ENCODE measurements around the gene IGSF3.

Gene IGSF3

DNA sequence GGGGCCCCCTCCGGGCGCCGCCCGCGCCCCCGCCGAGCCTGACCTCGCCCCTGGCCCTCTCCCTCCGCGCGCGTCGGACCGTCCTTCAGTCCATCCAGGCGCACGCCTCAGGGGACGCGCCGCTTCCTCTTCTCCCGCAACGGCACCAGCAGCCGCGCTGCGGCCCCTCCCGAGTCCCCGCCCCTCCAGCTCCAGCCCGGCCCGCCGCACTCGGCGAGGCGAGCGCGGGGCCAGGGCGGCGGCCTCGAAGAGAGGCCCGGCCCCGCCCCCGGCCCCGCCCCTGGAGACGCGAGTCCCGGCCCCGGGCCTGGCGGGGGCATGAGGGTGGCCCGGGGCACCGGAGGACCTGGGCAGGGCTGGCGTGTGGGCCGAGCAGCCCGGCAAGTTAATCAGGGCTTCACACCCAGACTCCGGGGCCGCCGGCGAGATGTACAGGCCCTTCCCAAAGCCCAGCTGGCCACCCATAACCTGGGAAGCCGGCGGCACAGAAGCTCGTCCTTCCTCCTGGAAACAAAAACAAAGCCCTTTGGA, at the start of gene IGSF3:
Gene IGSF3 (minus strand): TSS at position 159 of the 531 bp plus-strand sequence. CDS start 1,407 bp downstream, outside the sequence.
- DNase-seq: peak in 1 of 2 experiments; percentile 2

DNA sequence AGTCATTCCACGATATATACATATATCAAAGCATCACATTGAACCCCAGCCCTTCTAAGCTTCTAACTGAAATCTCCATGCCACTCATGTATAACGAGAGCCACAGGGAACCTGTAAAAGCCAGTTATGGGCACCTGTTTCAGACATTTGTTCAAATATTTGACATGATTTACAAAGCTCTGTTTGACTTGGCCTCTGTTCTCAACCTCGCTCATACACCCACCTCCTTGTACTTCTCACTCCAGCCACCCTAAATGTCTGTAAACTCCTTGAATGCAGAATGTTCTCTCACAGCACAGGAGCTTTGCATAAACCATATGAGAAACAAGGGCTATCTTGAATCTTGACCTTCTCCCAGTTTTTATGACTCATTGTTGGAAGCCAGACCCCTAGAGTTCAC, 49.8 kb upstream of the IGSF3 start:
- DNase-seq: no peak

DNA sequence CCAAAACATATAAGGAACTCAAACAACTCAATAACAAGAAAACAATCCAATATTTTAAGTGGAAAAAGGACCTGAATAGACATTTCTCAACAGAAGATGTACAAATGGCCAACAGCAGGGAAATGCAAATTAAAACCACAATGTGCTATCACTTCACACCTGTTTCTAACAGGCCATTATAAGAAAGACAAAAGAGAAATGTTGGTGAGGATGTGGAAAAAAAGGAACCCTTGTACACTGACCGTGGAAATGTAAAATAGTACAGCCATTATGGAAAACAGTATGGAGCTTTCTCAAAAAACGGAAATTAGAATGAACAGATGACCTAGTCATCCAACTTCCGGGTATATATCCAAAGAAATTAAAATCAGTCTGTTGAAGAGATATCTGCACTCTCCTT, 48.9 kb upstream of the IGSF3 start:
- no peak for DNase-seq

DNA sequence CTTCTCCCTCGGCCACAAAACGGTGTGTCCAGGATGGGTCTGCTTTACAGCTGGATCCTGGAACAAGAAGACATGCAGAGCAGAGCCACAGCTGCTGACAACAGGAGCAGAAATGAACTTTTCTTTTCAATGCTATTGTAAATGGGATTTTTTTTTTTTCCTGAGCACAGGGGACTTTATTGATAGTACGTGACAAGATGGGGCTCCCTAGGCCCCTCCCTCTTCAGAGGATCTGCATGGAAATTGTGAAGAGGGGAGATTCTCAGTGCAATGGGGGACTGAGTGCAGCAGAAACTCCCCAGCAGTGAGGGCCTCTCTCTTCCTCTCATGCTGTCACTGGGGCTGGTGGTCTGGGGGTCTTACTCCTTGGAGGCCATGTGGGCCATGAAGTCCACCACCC, 45.9 kb upstream of the IGSF3 start:
- DNase-seq: no peak

DNA sequence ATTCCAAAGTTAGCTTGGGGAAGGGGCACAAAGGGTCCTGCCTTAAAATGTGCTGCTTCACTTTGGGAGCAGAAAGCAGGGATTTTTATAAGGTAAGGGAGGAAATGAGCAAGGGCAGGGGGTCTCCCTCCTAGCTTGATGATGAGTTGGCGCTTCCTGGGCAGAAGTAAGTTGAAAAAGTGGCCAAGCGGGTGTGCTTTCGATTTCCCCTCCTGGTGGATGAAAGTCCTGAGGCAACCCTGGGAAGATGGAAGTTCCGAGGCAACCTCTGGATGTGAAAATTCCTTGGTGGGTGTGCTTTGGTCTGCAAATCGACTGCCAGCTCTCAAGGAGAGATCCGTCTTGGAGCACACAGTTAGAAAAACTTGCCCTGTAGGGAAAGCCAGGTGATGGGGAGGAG, 45.0 kb upstream of the IGSF3 start:
- no peak for DNase-seq

DNA sequence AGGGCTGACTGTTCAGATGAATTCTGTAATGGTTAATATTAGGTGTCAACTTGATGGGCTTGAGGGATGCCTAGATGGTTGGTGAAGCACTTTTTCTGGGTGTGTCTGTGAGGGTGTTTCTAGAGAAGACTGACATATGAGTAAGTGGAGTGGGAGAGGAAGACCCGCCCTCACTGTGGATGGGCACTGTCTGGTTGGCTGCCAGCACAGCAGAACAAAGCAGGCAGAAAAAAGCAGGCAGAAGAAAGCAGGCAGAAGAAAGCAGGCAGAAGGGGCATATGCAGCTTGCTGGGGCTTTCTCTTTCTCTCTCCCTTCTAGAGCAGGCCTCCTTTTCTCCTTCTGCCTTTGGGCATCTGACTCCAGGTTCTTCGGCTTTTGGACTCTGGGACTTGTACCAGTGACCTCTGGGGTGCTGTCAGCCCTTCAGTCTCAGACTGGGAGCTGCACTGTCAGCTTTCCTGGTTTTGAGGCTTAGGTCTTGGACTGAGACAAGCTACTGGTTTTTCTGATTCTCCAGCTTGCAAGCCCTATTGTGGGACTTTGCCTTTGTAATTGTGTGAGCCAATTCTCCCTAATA, 43.8 kb upstream of the IGSF3 start:
- no peak for DNase-seq

DNA sequence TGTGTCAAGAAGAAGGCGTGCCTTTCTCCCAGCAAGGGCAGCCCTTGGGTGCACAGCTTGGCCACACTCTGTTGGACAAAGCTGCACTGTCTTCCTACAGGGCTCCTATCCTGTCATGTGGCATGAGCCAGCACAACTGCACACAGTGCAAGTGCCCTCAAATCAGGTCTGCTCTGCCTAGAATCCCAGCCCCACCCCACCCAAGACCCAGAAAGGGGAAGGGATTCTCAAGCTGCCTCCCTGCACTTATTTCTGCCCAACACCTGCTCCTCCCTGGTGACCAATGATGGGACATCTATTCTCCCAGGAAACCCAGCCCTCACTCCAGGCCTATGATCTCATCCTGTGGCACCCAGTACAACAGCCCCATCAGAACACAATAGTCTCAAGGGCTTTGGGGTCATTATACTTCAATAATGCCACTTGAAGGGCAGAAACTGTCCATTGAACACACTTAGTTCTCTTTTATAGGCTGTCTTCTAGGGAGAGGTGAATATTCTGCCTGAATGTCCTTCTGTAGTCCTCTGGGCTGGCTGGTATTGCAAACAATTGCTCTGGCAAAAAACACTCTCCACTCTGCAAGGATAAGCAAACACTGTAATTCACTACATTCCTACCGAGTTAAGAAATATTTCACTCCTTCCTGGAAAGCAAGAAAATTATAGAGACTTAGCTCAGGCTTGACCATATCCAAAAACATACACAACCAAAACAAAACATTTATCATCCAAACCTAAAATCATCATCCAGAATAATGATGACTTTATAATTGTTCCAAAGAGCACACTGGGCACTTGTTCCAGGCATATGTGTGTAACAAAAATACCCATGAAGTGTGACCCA, 43.1 kb upstream of the IGSF3 start:
- DNase-seq: no peak

DNA sequence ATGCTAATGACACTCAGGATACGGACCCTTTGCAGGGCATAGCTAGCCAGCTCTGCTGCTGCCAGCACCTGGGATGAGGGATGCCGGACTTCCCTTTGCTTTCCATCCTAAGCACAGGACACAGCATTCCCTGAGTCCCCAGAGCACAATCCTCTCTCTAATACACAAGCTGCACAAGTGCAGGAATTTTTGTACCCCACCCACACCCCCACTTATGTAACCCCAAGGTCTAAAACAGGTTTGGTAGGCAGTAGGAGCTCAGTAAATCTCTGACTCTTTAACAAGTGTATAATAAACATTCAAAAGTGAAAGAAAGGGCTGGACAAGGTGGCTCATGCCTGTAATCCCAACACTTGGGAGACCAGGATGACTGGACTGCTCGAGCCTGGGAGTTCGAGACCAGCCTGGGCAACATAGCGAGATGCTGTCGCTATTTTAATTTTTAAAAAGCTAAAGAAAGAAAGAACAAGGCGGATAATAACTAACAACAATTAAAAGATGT, 42.2 kb upstream of the IGSF3 start:
- no peak for DNase-seq

DNA sequence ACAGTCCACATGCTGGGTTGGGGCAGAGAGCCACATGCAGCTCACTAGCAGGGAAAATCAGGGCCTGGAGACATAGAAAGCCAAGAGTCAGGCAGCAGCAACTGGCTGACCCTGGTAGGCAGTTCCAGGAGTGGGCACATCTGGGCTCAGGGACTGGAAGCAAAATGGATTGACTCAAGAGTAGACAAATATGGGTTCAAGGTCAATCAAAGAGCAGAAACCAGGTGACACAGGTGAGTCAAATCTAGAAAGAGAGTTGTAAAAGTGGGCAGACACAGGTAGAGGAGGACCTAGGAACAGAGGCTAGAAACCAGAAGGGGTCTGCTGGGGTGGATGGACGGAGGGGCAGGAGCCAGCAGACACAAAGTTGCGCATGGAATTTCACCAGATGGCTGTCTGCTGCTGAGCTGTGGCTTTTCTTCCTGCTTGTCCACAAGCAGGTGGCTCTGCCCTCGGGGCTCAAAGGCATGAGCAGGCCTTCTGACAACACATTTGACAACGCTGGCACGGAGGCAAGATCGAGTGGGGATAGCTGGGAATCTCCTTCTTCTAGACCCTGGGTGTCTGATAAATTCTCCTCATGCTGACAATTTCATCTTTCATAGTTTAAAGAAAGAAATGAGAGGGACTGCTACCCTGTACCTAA, 40.8 kb upstream of the IGSF3 start:
- no peak for DNase-seq

DNA sequence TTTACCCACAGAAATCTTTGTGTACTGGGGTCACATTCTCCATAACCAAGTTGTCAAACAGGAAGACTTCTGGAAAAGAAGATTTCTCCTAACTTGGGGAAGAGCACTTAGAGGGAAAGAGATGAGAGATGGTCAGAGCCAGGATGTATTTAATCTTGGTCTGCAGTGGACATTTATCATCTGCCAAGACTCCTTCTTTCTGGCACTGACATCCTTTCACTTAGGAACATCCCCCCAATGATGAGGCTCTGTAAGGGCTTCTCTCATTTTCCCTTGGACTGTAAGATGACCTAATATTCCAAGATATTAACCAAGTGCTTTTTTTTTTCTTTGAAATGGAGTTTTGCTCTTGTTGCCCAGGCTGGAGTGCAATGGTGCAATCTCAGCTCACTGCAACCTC, 39.3 kb upstream of the IGSF3 start:
- no peak for DNase-seq

DNA sequence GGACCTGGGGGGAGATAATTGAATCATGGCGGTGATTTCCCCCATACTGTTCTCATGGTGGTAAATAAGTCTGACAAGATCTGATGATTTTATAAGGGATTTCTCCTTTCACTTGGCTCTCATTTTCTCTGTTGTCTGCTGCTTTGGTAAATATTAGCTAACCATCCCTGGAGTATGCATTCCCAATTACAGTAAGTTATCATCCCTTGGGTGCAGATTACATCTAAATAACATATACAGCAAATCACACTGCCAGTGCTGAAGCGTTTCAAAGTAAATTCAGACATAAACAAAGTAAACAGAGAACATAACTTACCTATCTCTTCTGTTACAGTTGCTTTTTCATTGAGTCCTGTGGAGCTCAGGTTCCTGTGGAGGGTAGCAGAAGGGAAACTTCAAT, 38.6 kb upstream of the IGSF3 start:
- DNase-seq: no peak

DNA sequence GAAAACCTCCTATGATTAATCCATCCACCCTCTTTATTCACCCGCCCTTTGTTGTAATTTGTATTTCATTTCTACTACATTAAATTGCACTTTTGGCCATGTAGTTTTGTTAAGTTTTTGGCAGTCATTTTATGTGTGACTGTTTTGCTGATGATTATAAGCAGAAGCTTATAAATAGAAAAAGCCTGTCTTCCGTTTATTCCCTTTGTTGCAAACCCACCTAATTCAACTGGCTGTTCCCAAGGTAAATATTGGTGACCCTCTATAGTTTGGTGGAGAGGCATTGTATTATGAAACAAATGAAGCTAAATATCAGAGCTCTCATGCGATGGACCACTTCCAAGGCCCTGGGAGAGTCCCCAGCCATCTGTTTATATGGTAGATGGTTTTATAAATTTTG, 36.7 kb upstream of the IGSF3 start:
- no peak for DNase-seq

DNA sequence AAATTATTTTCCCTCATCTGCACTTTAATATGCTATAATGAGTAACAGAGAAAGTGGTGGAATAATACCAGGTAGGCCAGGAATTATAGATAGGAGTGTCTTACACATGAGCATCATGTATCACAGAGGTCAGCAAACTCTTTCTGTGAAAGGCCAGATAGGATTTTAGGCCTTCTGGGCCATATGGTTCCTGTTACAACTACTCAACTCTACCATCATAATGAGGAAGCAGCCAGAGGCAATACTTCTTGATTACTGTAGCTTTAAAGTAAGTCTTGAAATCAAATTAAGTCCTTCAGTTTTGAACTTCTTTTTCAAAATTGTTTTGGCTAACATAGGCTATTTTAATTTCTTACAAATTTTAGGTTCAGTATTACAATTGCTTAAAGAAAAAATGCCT, 32.1 kb upstream of the IGSF3 start:
- no peak for DNase-seq

DNA sequence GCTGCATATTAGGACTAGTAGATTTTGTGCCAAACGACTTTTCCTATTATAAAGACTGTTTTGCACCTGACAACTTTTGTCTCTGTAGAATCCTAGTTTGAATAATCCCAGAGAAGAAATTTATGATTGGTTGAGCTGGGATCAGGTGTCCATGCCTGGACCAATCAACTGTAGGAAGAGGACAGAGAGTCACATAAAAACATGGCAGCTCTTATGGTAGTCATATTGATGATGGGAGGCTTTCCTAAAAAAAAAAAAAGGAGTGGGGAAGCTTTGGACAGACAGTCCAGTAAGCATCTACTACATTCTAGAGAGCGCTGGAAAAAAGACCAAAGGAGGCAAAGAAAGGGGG, 30.7 kb upstream of the IGSF3 start:
- DNase-seq: no peak

DNA sequence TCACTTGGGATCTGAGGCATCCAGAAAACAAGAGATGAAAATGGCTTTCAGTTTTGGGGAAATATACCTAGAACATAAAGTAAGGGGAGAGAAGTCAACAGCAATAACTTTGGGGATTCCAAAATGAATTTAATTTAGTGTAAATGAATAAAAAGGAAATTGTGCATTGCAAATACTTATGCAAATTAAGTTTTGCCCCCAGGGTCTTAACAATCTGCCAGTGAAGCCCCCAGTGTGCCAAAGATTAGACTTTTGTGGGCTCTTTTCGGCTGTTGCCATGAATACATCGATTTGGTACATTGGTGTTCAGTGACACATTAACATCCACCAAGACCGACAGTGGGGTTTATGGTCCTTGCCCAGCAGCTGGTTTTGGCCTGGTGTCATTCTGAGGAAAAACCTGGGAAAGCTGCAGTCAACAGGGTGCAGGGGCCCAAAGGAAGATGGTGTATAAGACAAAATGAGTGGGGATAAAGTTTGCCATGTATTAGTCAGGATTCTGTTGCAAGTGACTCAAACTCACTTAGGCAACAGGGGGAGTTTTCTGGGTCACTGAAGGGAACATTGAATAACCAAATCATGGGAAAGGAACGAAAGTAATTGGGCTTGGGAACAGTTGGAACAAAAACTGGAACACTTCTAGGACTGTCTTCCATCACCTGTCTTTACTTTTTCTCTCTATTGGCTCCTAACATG, 30.2 kb upstream of the IGSF3 start:
- no peak for DNase-seq

DNA sequence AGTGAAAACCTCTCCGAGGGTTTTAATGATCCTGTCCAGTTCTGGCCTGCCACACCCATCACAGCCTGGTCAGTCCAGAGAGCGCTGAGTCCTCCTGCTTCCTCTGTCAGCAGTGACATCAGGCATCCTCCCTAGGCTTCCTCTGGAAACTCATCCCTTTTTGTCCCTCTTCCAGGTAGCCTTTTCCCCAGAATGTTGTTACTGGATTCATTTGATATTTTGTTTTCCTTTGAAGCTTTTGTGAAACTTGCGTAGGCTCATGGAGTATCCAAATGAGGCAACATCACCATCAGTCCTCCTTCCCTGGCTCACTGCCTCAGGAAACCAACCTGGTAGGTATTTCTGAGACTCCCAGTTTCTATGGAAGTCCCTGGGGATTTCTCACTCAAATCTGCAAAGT, 27.0 kb upstream of the IGSF3 start:
- no peak for DNase-seq

DNA sequence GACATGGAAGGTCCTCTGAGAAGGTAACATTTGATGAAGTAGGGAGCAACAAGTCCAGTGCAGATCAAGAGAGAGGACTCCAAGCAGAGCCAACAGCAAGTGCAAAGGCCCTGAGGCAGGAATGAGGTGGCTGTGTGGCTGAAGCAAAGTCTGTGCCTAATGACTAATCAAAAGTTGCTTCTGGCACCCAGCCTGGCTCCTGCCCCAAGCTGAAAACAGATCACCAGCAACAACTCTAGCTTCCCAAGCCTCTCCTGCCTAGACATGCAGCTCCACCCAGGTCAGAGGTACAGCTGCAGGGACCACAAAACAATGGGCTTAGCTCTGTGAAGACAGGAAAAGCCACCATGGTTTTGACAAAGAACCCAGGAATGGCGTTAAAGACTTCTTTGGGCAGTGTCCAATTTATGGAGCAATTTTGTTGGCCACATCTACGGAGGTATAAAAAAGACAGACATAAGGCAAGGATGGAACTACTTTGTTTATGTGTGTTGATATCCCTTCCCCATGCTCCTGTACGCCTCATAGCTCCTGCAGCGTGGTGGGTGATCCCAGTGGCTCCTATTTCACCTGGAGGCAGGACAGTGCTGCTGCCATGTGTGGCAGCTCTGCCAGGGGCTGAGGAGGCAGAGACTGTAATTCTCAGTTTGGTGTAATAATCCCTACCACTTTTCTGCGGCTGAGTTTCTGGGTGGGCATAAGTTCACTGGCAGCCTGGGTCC, 26.4 kb upstream of the IGSF3 start:
- DNase-seq: no peak

DNA sequence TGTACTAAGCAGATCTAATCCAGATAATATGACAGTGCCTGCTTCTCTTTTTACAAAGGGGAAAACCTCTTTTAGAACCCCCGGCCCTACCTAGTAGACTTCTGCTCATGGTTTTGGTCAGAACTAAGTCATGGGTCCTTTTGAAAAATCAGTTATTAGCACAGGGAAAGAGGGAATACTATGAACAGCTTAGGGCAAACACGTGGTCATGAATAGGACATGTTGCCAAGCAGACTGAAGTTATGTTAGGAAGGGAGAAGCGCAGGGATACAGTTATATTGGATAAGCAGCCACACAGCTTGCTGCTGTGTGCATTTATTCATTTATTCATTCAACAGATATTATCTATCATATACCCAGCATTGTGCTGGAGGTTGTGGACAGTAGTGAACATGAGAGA, 25.3 kb upstream of the IGSF3 start:
- no peak for DNase-seq

DNA sequence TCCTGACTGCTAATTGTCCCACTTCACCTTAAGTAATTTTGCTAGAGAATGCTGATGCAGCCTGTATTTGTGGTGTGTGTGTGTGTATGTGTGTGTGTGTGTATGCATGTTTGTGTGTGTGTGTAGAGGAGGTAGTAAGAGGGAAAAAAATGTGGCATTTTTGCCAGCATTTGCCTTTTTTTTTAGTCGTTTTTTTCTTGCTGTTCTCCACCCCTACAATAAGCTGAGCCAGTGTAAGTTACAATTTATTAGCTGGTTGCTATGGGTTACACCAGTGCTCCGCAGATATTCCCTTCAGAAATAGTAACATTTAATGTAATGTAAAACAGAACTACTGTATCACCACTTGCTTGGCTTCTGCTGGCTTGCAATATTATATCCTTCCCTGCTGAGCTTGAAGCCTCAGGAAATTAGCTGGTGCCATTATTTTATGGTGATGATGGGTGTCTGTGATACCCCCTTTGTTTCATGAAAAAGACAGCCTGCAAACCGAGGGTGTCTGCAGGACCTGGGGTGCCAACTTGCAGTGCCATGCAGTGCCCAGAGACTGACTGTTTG, 23.4 kb upstream of the IGSF3 start:
- no peak for DNase-seq

DNA sequence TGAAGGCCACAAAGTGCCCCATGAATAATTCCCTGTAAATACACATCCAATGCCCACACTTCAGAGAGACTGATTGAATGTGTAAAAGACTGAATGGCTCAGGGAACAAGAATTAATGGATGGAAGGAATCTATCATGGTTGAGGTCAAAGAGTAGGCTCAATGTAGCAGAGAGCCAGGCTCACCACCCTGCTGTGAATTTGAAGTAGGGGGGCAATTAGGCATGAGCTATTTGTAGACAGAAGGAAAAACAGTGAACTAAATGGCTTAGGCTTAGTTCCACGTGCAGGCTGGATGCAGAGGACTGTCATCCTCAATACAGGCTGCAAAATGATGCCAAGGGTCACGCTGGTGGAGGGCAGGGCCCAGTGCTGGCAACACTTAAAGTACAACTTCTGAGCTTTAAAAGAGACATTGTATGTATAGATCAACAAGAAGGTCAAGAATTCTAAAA, 22.9 kb upstream of the IGSF3 start:
- DNase-seq: no peak

DNA sequence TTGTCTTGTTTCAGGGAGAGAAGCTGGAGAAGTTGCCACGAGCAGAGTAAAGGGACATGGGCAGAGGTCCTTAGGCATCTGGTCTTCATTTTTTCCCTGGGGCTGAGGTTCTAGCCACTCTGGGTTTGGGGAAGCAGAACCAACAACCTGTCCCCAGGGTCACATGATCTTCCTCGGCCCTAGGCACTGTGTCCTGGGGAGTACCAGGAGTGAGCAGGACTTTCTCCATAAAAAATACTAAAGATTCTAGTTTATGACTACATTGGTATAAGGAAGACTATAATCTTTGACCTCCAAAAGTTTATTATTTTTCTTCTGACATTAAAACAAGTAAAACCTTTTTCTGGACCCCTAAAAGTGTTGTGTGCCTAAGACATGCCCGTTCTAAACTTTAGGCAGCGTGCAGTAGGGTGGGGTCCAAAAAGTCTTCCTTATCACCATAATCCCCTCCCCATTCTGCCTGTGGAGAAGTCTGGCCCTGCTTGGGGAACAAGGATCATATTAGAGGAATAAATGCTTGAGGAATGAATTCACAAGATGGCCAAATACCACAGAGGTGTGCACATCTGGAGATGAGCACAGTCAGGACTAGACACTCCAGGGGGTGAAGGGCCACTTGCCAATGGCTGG, 19.3 kb upstream of the IGSF3 start:
- no peak for DNase-seq

DNA sequence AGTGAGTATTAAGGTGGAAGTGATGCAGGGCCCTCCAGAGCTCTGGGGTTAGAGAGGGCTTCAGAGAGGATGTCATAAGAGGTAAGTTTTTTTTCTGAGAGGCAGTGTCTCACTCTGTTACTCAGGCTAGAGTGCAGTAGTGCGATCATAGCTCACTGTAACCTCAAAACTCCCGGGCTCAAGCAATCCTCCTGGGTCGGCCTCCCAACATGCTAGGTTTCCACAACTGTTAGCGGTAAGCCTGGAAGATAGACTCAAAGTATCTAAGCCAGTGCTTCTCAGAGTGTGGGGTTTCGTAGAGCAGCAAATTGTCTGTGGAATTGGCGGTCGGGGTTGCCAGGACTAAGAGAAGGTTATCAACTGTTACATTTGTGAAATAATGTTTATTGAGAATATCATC, 18.6 kb upstream of the IGSF3 start:
- DNase-seq: no peak
